SK-N-DZ (cell line): ENCODE results near the gene PPM1L.

Source experiments
- DNase-seq: peaks from one replicate; pipeline ENCODE4 v3.0.0-alpha.2; 2015; ENCODE audit warnings: low spot score

Gene PPM1L

DNA sequence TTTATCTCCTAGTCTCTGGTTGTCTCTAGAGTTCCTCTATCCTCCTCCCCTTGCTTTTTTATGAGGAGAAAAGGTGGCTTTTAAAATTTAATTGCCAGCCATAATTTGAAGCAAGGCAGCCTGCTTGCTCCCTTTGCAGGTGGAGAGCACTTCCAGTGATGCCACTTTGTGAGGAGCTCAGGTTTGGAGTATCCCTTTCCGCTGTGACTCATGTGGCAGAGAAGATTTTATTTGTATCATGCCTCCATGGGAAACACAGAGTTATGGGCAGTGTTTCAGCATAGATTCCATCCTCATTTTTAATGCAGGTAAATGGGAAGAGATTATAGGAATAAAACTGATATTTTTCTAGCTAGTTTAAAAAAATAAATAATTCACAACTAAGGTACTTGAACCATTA, 7.0 kb downstream of the PPM1L start:
- DNase-seq: no peak

DNA sequence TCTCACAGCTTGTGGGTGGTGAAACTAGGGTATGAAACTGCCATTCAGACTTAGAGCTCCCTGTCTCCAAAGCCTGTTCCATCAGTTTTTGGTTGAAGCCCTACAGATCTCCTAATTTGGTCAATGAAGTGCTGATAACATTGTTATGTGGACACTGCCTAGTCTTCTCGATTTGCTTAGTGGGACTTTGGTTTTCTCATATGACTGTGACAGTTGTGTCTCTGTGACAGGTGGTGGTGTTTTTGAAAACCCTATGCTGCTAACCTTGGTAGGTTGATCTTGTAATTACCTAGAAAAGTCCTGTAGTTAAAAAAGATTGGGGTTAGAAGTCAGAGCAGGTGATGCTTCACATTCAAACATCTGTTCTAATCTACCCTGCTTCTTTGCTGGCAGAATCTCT, 9.2 kb downstream of the PPM1L start:
- peak; percentile 36 for DNase-seq

DNA sequence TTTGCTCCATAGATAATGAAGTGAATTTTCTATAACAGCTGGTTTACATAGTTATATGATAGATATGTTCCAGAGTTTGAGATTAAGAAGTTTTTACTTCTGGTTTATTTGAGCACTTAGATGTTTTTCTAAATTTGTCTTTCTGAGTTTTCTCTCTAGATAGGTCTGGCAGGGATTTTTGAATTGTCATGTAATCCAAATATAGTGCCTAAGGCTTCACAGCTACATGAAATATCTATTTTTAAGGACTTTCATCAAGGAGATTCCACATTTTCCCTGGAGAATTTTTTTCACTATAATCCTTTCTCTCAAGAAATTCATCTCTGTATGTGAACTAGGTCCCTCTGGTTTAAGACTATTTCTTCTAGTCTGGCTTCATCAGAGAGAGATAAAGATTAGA, 12.0 kb downstream of the PPM1L start:
- no peak for DNase-seq

DNA sequence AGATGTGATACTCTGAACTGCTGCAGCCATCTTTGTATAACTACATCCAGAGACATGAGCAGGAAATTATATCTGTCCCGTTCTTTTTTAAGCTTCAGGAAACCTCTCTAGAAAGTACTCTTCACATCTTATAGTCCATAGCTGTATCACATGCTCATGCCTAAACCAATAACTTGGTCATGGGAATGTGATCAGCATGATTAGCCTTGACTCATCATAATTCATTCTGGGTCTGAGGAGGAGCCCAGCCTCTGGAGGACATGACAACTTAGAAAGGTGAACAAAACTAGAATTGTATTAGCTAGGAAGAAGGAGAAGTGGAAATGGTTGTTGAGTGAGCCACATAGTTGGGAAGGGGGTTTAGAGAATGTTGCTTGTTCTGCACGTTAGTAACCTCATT, 12.9 kb downstream of the PPM1L start:
- no peak for DNase-seq

DNA sequence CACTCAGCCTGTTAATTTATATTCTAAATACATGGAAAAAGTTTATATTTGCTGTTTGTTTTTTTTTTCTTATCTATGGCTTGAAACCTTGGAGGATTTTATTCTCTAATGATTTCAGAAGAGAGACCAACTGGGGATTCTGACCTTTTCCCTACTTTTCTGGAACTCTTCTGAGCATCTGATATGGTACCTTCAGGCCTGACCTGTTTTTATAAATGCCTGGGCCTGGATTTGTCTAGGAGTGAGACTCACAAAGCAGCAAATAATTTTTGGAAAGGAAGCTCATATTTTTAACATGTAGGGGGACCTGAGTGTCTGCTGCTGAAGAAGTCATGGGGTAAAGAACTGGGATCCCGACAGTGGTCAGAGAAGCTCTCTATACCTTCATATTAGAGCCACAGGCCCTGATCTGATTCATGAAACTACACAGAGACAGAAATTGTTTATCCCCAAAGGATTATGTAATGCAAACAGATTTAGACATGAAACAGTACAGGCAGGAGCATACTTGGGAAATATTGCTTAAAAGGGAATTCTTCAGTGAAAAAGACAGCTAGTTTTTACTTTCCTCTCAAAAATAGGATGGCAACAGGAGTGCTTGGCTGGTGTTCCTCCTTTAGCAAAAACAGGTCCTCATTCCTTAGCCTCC, 15.9 kb downstream of the PPM1L start:
- peak; percentile 59 for DNase-seq

DNA sequence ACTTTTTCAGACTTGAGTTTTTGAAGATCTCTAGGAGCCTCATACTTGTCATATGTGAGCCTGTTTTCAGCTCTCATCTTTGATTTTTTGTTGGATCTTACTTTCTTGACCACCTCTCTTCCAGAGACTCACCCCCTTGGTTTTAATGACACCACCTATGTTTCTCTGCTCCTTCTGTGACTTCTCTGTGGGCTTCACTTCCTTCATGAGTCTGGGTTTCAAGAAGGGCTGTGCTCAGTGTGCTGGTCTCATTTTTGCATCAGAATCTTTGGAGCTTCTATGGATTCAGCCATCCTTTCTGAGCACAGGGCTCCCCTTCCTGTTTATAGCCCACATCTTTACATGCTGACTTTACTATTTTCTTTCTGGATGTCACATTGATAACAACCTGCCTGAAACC, 17.7 kb downstream of the PPM1L start:
- no peak for DNase-seq

DNA sequence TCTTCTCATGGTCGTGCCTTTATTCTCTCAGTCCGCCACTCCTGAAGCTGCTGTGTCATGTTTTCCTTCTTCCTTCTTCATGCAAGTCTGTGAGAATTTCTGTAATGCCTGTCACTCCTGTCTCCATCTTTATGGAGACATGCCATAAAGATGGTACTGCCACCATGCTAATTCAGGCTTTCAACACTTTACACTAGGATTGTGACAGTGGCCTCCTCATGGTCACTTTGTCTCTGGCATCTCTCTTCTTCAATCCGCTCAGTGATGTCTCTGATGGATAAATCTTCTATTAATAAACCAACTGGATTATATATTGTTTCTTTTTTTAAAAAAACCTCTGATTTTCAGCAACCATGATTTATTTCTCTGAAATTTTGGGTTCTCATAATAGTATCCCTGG, 18.1 kb downstream of the PPM1L start:
- DNase-seq: no peak

DNA sequence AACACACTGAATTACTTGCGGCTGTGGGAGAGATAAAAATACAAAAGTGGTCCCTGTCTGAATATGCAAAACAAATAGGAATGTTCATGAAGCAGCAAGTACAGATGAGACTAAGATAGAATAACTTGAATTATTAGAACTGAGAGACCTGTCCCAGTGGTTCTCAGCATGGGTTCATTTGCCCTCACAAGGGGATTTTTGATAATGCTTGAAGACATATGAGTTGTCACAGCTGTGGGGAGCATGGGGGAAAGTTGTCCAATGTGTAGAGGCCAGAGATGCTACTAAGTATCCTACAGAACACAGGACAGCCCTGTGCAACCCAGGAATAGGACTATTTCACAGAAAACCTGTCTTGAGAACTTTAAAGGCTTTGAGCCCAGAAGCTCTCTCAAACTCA, 22.4 kb downstream of the PPM1L start:
- no peak for DNase-seq

DNA sequence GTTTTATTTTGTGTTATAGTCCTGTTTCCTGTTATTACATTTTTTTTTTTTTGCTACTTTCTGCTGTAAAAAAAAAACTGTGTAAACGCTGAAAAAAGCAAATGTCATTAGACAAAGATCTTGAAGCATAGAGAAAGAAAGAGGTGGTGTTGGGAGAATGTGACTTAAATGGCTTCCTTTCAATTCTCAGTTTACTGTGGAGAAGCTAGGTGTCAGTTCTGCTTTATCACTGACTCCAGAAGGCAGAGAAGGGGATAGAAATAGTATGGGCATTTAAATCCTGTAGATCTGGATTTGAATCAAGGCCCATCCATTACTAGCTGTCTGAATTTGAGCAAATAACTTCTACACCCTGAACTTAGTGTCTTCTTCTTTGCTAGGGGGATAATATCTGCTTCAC, 23.0 kb downstream of the PPM1L start:
- DNase-seq: no peak

DNA sequence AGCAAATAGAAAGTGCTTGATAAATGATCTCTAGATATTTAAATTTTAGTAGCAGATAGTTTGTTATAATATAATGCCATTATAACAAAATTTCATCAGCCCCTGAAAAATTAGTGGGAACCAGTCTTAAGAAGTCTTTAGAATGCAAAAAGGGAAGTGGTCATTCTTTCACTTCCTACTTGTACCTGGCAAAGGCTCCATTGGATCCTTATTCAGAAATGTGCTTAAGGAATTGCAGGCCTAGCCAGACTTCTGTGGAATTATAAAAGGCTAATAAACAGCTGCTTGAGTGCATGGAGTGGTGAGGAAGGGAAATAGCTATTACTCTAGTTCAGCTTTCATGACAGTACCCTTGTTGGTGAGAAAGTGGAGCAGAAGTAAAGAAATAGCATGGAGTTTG, 24.2 kb downstream of the PPM1L start:
- no peak for DNase-seq

DNA sequence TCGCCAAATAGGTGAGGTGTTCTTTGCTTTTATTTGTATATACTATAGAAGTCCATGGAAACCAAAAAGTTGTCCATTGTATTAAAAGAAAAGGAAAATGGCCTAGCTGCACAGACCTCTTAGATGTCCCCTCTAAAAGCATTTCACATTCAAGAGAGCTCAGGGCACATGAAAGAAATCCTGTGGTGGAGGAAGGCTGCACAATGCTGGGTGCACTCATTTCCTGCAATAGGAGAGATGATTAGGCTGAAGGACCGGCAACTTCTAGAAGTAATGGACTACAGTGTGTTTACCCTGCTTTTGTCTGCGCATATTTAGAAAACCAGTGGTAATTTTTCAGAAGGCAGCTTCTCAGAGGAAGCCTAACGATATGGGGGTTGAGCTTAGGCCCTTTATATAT, 25.4 kb downstream of the PPM1L start:
- DNase-seq: no peak

DNA sequence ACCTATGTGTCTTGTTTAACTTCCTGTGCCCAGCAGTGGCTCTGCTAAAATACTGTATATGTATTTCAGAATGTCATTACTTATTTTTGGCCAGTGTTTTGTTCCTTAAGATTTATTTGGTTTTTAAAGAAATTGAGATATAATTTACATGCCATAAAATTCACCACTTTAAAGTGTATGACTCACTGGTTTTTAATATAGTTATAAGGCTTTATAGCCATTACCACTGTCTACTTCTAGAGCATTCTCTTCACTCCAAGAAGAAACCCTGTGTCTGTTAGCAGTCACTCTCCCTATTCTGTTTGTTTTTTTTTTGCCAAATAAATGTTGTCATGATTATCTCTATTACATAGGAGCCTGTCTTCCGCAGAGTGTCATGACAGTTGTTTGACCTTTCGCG, 25.8 kb downstream of the PPM1L start:
- DNase-seq: no peak

DNA sequence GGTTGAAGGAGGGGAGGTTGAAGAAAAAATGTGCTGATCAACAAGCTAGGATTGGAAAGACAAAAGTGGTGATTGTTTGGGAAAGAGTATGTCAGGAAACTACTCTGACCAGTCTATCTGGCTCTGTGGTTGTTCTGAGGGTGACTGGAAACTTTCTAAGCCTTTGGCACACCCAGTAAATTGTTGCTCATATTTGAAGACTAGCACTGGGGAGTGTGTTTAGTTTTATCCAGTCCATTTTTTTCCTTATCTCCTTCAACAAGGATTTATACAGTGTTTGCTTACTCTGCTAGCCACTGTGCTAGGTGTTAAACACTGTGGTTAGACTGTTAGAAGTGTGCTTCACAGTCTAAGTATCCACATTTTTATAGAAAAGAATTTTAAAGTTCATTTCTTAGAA, 28.8 kb downstream of the PPM1L start:
- DNase-seq: no peak

DNA sequence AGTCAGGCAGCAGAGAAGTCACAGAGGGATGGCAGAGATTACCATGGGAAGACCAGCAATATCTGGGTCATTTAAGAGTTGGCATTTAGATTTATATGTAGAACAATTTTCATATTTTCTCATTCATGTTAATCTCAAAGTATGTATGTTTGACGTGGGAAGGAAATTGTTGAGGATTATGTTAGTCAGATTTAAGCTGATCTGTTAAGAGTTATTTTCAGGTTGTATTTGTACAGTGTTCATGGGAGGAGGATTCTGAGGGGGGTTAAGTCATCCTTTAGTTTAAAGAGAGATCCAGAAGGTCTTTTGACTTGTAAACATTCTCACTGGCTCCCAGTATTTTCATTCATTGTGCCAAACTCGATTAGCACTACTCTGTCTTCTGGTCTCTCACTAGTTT, 34.7 kb downstream of the PPM1L start:
- DNase-seq: no peak

DNA sequence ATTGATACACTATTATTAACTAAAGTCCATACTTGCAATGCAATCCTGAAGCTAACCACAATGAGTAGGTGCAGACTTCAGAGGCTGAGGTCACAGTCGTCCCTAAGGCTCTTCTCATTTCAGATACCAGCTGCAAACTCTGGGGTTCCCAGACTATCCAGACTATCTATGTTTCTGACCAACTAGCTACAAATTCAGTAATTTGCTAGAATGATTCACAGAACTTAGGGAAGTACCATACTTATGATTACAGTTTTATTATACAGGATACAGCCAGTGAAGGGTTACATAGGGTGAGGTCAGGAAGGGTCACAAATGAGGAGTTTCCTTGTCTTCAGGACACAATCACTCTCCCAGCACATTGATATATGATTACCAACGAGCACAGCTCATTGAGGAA, 36.5 kb downstream of the PPM1L start:
- DNase-seq: no peak

DNA sequence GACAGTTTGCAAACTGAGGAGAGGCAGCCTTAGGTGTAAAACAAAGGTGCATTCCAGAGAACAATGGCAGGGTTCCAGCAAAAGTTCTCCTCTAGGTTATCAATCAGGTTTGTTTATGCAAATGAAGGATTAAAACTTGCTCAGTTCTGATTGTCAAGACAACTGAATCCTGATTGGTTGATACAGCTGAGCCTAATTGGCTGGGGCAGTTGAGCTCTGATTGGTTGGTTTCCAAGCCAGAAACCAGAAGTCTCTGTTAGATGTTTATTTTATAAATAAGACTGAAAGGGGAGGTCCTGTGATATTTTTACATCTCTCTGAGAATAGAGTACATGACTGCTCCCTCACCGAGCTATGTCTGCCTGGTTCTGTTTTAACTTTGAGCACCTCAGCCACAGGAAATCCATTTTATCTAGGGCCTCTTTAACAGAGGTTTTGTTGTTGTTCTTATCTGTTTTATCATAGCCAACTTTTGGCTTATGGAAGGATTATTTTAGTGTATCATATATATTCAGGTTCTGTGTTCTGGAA, 37.8 kb downstream of the PPM1L start:
- no peak for DNase-seq

DNA sequence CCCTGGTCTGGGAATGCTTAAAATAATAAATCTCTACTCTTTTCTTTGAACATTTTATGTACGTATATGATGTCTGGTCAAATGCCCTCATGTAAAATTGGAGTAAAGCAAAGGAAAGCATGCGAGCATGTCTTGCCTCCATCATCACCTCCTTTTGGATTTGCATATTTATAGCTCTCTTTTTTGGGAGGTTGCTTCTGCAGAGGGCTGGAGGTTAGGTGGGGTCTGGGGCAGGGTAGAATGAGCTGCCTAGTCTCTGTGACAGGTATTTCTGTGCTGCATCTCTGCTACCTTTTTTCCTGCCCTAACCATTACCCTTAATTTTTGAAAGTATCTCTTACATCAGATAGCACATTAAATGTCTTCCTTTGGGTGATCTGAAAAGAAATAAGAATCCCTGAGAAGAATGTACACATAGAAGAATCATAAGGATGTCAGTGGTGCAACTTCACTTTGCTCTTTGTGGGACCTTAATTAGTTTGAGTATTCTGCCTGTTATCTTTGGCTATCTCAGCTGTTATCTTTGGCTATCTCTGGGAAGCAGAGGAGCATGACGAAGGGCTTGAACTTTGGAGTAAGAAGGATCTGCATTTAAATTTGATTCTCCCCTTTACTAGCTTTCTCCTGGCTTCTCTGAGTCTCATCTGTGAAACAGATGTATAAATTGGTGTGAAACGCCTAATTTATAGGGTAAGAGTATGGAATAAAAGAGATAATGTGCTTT, 40.2 kb downstream of the PPM1L start:
- peak; percentile 32 for DNase-seq

DNA sequence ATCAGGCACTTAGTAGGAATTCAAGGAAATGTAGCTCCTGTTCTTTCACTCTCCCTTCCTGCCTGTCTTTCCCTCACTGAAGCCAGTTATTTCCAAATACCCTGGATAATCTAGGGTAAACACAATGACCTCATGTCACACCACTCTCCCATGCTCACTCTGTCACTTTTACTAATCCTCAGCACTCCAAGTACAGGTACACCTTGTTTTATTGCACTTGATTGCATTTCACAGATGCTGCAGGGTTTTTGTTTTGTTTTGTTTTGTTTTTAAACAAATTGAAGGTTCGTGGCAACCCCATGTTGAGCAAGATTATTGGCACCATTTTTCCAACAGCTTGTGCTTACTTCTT, 40.8 kb downstream of the PPM1L start:
- no peak for DNase-seq

DNA sequence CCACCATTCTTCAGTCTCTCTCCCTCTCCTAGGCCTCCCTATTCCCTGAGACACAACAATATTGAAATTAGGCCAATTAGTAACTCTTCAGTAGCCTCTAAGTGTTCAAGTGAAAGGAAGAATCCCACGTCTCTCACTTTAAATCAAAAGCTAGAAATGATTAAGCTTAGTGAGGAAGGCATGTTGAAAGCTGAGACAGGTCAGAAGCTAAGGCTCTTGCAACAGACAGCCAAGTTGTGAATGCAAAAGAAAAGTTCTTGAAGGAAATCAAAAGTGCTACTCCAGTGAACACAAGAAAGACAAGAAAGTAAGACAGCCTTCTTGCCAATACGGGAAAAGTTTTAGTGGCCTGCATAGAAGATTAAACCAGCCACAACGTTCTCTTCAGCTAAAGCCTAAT, 41.3 kb downstream of the PPM1L start:
- no peak for DNase-seq

DNA sequence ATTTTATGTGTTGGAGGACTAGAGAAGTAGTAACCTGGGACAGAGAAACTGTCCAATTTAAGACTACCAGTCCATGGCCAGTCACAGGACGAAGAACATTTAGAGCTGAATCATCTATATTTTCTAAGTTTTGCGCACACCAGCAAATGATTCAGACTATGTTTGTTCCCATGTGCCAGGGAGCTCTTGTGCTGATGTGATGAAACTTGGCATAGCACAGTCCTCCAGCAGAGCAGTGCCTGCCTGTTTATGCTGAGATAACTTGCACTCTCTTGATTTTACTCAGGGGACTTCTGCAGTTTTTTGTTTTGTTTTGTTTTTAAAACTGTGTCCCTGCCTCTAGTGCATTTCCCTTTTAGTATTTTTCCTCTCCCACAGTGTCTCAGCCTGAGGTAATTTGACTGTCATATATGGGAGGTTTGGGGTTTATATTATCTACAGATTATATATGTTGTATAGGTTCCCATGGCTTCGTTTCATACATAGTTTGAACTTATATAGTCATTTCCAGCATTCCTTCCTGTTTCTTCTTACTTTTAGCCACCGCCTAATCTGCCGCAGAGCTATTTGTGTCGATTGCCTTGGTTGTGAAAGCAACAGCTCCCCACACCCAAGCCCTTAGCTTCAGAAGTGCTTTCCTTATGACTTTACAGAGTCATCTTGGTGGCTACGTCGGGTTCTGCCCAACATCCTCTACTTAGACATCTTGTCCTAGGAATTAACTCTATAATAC, 45.5 kb downstream of the PPM1L start:
- DNase-seq: no peak

DNA sequence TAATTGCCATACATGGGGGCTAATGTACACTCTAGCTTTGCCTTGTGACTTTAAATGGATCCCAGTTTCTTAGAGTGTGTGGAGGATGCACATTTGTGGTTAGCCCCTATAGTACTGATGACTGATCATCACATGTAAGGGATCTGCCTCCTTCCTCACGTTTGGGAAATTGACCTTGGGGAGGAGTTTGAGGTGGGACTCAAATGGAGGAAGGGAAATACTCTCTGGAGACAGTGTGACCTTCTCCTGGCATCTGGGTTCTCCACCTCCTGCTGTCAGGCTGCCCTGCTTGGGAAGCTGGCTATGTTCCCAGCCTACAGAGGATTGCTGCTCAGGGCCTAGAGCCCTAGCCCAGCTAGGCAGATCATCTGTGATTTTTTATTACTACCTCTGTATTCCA, 48.7 kb downstream of the PPM1L start:
- no peak for DNase-seq

DNA sequence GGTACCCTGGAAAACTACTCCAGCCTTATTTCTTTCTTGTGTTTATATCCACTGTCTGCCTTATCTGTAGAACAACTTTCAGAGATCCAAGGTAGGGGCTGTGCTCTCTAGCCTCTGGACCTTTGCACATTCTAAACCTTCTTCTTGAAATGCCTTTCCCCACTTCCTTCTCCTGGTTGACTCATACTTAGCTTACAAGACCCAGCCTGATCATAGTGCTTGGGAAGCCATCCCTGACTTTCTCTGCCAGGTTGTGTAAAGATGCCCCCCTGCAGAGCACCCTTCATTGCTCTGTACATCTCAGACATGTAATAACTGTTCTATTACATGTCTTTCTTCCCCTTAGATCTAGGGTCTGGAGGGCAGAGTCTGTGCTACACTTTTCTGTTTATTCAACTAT, 50.1 kb downstream of the PPM1L start:
- no peak for DNase-seq

DNA sequence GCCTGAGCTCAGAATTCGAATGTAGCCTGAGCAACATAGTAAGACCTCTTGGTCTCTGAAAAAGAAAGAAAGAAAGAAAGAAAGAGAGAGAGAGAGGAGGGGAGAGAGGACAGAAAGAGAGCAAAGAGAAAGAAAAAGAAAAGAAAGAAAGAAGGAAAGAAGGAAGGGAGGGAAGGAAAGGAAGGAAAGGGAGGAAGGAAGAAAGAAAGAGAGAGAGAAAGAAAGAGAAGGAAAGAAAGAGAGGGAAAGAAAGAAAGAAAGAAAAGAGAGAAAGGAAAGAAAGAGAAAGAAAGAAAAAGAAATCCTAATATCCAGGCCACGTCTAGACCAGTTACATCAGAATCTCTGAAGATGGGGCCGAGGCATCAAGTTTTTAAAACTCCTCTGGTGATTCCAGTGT, 50.7 kb downstream of the PPM1L start:
- DNase-seq: no peak
